Measurements from ENCODE around the gene PCBP3. TPM values are rescaled to one million over a fixed set of nuclear protein-coding genes. Genes with fewer than 3 reads are reported as not detected.

PCBP3 gene
- total RNA-seq, 1 donor from 2014 or later, result 5.0 TPM

- no peak overlapping the region for H3K27ac Mint-ChIP-seq
- no peak for TF ChIP-seq CTCF (IDR thresholded peaks at IDR 0.05; ENCODE audit: unreplicated experiment)
- H3K36me3 Mint-ChIP-seq, result no peaks in the 10 kb centered on the region
- DNase-seq (ENCODE audit: low spot score in 2 of 2, unreplicated experiment in 2 of 2), result no peak
- peaks cover 32% of the 10 kb centered on the region for H3K27me3 Mint-ChIP-seq (ENCODE audit: low read depth)
- H3K9me3 Mint-ChIP-seq, result no peaks in the 10 kb centered on the region
- H3K4me1 Mint-ChIP-seq, result no peaks in the 10 kb centered on the region
- H3K4me3 Mint-ChIP-seq, result no peak overlapping the region
Measured at GRCh38 chr21:45629046-45629981, 14.2 kb upstream of the PCBP3 start.

- Mint-ChIP-seq H3K9me3 (no peaks in the 10 kb centered on the region), H3K27ac (no peak overlapping the region), H3K36me3 (no peaks in the 10 kb centered on the region), H3K27me3 (ENCODE audit: low read depth) (peaks cover 28% of the 10 kb centered on the region), H3K4me1 (no peaks in the 10 kb centered on the region), H3K4me3 (no peak overlapping the region)
- no peak for TF ChIP-seq CTCF (IDR thresholded peaks at IDR 0.05; ENCODE audit: unreplicated experiment)
- DNase-seq (ENCODE audit: low spot score in 2 of 2, unreplicated experiment in 2 of 2), result no peak
Measured at GRCh38 chr21:45630066-45630694, 13.3 kb upstream of the PCBP3 start.

- DNase-seq (ENCODE audit: low spot score in 2 of 2, unreplicated experiment in 2 of 2), result no peak
- no peak overlapping the region for H3K27ac Mint-ChIP-seq
- no peak overlapping the region for H3K4me3 Mint-ChIP-seq
- peaks cover 28% of the 10 kb centered on the region for H3K27me3 Mint-ChIP-seq (ENCODE audit: low read depth)
- H3K9me3 Mint-ChIP-seq, result no peaks in the 10 kb centered on the region
- H3K36me3 Mint-ChIP-seq, result no peaks in the 10 kb centered on the region
- no peak for TF ChIP-seq CTCF (IDR thresholded peaks at IDR 0.05; ENCODE audit: unreplicated experiment)
- no peaks in the 10 kb centered on the region for H3K4me1 Mint-ChIP-seq
Measured at GRCh38 chr21:45630876-45631275, 12.6 kb upstream of the PCBP3 start.

- Mint-ChIP-seq H3K27me3 (ENCODE audit: low read depth) (peaks cover 23% of the 10 kb centered on the region), H3K4me1 (no peaks in the 10 kb centered on the region), H3K27ac (no peak overlapping the region), H3K4me3 (no peak overlapping the region), H3K9me3 (no peaks in the 10 kb centered on the region), H3K36me3 (no peaks in the 10 kb centered on the region)
- TF ChIP-seq CTCF (IDR thresholded peaks at IDR 0.05; ENCODE audit: unreplicated experiment), result no peak
- DNase-seq (ENCODE audit: low spot score in 2 of 2, unreplicated experiment in 2 of 2), result no peak
Measured at GRCh38 chr21:45631540-45631939, 12.0 kb upstream of the PCBP3 start.

- Mint-ChIP-seq H3K4me3 (no peak overlapping the region), H3K9me3 (no peaks in the 10 kb centered on the region), H3K27me3 (ENCODE audit: low read depth) (peaks cover 20% of the 10 kb centered on the region), H3K4me1 (no peaks in the 10 kb centered on the region), H3K36me3 (no peaks in the 10 kb centered on the region), H3K27ac (no peak overlapping the region)
- no peak for DNase-seq (ENCODE audit: low spot score in 2 of 2, unreplicated experiment in 2 of 2)
- no peak for TF ChIP-seq CTCF (IDR thresholded peaks at IDR 0.05; ENCODE audit: unreplicated experiment)
Measured at GRCh38 chr21:45632160-45632559, 11.4 kb upstream of the PCBP3 start.

All from mesothelial cell of epicardium (in vitro differentiated cells).